H1 (cell line): Measurements from ENCODE around the gene DIS3. TPM values are rescaled to one million over a fixed set of nuclear protein-coding genes. Genes with fewer than 3 reads are reported as not detected.

ENCODE experiments used
- CTCF ChIA-PET: fragments of 300-600 bp; sonication (Branson Sonifier 250); formaldehyde crosslinking; loops from one replicate; lab custom pipeline; 2021; ENCODE audit not compliant: partially characterized antibody; lab: Charles Lee
- POLR2A ChIA-PET: fragments of 300-600 bp; sonication (Branson Sonifier 250); formaldehyde crosslinking; loops from one replicate; lab custom pipeline; 2021; ENCODE audit warnings: inconsistent platforms; ENCODE audit not compliant: partially characterized antibody; lab: Charles Lee
- DNase-seq, 2 experiments: peaks; one replicate each; pipeline versions ENCODE4 v3.0.0 to v3.0.0-alpha.2; 2010 to 2022; ENCODE audit warnings: low spot score in 2 of 2, low read depth in 1 of 2, mixed read lengths in 1 of 2
- FAIRE-seq: peaks from 2 replicates; lab custom pipeline; 2011; peaks lifted over from hg19 to GRCh38; lab: Jason Lieb, UNC
- H2AFZ ChIP-seq: 2 replicates; pipeline ENCODE4 v1.8.1; 2012; ENCODE audit warnings: low read length, inconsistent platforms
- H2AK5ac ChIP-seq: 2 replicates; pipeline ENCODE4 v1.6.1; 2013; ENCODE audit warnings: low read depth, low read length
- H2BK120ac ChIP-seq: replicated peaks from 2 replicates; pipeline ENCODE3; 2013; ENCODE audit warnings: low read depth, low read length, inconsistent platforms
- H2BK12ac ChIP-seq: 2 replicates; pipeline ENCODE4 v1.6.1; 2013; ENCODE audit warnings: low read depth, low read length
- H2BK15ac ChIP-seq: 2 replicates; pipeline ENCODE4 v1.6.1; 2013; ENCODE audit warnings: low read length
- H2BK20ac ChIP-seq: 2 replicates; pipeline ENCODE4 v1.6.1; 2013; ENCODE audit warnings: low read length
- H2BK5ac ChIP-seq: 2 replicates; pipeline ENCODE4 v1.6.1; 2013; ENCODE audit warnings: low read depth, low read length
- H3K14ac ChIP-seq: 2 replicates; pipeline ENCODE4 v1.6.1; 2013; ENCODE audit warnings: inconsistent platforms; ENCODE audit not compliant: insufficient read length
- H3K18ac ChIP-seq: 2 replicates; pipeline ENCODE4 v1.6.1; 2013; ENCODE audit warnings: low read length; ENCODE audit errors: extremely low read depth
- H3K23ac ChIP-seq: 2 replicates; pipeline ENCODE4 v1.6.1; 2013; ENCODE audit warnings: inconsistent platforms; ENCODE audit not compliant: insufficient read length
- H3K23me2 ChIP-seq: 2 replicates; pipeline ENCODE4 v1.6.1; 2013; ENCODE audit warnings: low read depth, low read length
- H3K27ac ChIP-seq: 2 replicates; pipeline ENCODE4 v1.6.1; 2011; ENCODE audit warnings: low read depth, low read length, inconsistent platforms
- H3K27me3 ChIP-seq, 4 experiments: replicated peaks in 1 of 4; 1 replicate in 1 of 4; 2 replicates in 3 of 4; pipeline versions ENCODE4 v1.6.1 to v1.8.1; 2011 to 2013; ENCODE audit warnings: low read length in 3 of 4, mild to moderate bottlenecking in 3 of 4, inconsistent platforms in 2 of 4, mixed read lengths in 2 of 4, moderate library complexity in 1 of 4; ENCODE audit not compliant: control insufficient read depth in 3 of 4, insufficient read depth in 3 of 4; ENCODE audit errors: extremely low read depth in 1 of 4
- H3K36me3 ChIP-seq, 4 experiments: 2 replicates each; pipeline versions ENCODE4 v1.6.1 to v1.8.1; 2011 to 2013; ENCODE audit warnings: mild to moderate bottlenecking in 4 of 4, low read length in 3 of 4, moderate library complexity in 2 of 4, control low read depth in 1 of 4, inconsistent platforms in 1 of 4; ENCODE audit not compliant: insufficient read depth in 4 of 4, control insufficient read depth in 2 of 4
- H3K4ac ChIP-seq: replicated peaks from 2 replicates; pipeline ENCODE3; 2013; ENCODE audit warnings: low read length, low read depth, mixed read lengths, inconsistent platforms; ENCODE audit not compliant: insufficient read length
- H3K4me1 ChIP-seq, 4 experiments: replicated peaks in 1 of 4; 1 replicate in 1 of 4; 2 replicates in 3 of 4; pipeline versions ENCODE4 v1.6.1 to v1.8.1; 2011 to 2013; ENCODE audit warnings: low read length in 3 of 4, inconsistent platforms in 2 of 4, mixed read lengths in 1 of 4; ENCODE audit not compliant: insufficient read depth in 4 of 4, control insufficient read depth in 3 of 4
- H3K4me2 ChIP-seq, 2 experiments: 2 replicates each; pipeline versions ENCODE4 v1.6.1 to v1.8.1; 2011 to 2013; ENCODE audit warnings: low read depth in 2 of 2, low read length in 2 of 2, control low read depth in 1 of 2, inconsistent platforms in 1 of 2, mild to moderate bottlenecking in 1 of 2; ENCODE audit not compliant: insufficient read depth in 1 of 2
- H3K4me3 ChIP-seq, 4 experiments: fragments of 200-600, 300-600 bp in 1 of 4; sonication (generic), shearing (Covaris generic), sonication (Bioruptor Twin) in 1 of 4; 2 replicates each; pipeline versions ENCODE4 v1.5.1 to v1.8.1; 2011 to 2016; ENCODE audit warnings: low read length in 4 of 4, low read depth in 3 of 4, control low read depth in 2 of 4, inconsistent platforms in 2 of 4, mild to moderate bottlenecking in 2 of 4, mixed read lengths in 1 of 4, moderate library complexity in 1 of 4; ENCODE audit not compliant: insufficient read depth in 2 of 4; ENCODE audit errors: extremely low read depth in 1 of 4
- H3K56ac ChIP-seq: replicated peaks from 2 replicates; pipeline ENCODE3; 2013; ENCODE audit warnings: low read depth, mild to moderate bottlenecking, mixed read lengths, low read length, inconsistent platforms; ENCODE audit not compliant: insufficient read length
- H3K79me1 ChIP-seq: 2 replicates; pipeline ENCODE4 v1.6.1; 2013; ENCODE audit warnings: low read depth, low read length, control low read depth
- H3K79me2 ChIP-seq, 2 experiments: 2 replicates each; pipeline versions ENCODE4 v1.6.1 to v1.8.1; 2012 to 2013; ENCODE audit warnings: low read length in 2 of 2, mild to moderate bottlenecking in 2 of 2, inconsistent platforms in 1 of 2; ENCODE audit not compliant: insufficient read depth in 2 of 2, control insufficient read depth in 1 of 2
- H3K9ac ChIP-seq, 4 experiments: replicated peaks in 1 of 4; 1 replicate in 1 of 4; 2 replicates in 3 of 4; pipeline versions ENCODE4 v1.6.1 to v1.8.1; 2011 to 2013; ENCODE audit warnings: low read depth in 3 of 4, low read length in 3 of 4, control low read depth in 2 of 4, mild to moderate bottlenecking in 2 of 4, moderate library complexity in 2 of 4, inconsistent platforms in 1 of 4; ENCODE audit errors: extremely low read depth in 1 of 4
- H3K9me3 ChIP-seq, 2 experiments: 2 replicates each; pipeline versions ENCODE4 v1.6.1 to v1.8.1; 2012 to 2013; ENCODE audit warnings: mild to moderate bottlenecking in 2 of 2, moderate library complexity in 2 of 2, control low read depth in 1 of 2, inconsistent platforms in 1 of 2, low read depth in 1 of 2, low read length in 1 of 2, mixed read lengths in 1 of 2; ENCODE audit not compliant: insufficient read depth in 2 of 2
- H4K20me1 ChIP-seq, 2 experiments: replicated peaks in 1 of 2; 2 replicates each; pipeline versions ENCODE3 to v1.8.1; 2011 to 2013; ENCODE audit warnings: inconsistent platforms in 2 of 2, low read length in 2 of 2, mild to moderate bottlenecking in 1 of 2; ENCODE audit not compliant: insufficient read depth in 2 of 2, control insufficient read depth in 1 of 2
- H4K5ac ChIP-seq: 2 replicates; pipeline ENCODE4 v1.6.1; 2013; ENCODE audit warnings: low read length, low read depth, mixed read lengths, inconsistent platforms; ENCODE audit not compliant: insufficient read length
- H4K8ac ChIP-seq: 2 replicates; pipeline ENCODE4 v1.8.0; 2013; ENCODE audit warnings: mild to moderate bottlenecking, moderate library complexity, low read length, inconsistent platforms; ENCODE audit not compliant: insufficient read depth; ENCODE audit errors: extremely low read depth
- H4K91ac ChIP-seq: replicated peaks from 2 replicates; pipeline ENCODE3; 2013; ENCODE audit warnings: low read length, mixed read lengths, inconsistent platforms; ENCODE audit not compliant: insufficient read length
- ASH2L ChIP-seq: fragments of 200-600, 300-600 bp; sonication (generic); IDR thresholded peaks from one replicate; pipeline ENCODE4 v1.7.1; 2017; ENCODE audit warnings: low read length
- CEBPB ChIP-seq: IDR thresholded peaks from 2 replicates; pipeline ENCODE4 v1.6.1; 2012; ENCODE audit warnings: low read depth, low read length
- CHD2 ChIP-seq: IDR thresholded peaks from 2 replicates; pipeline ENCODE4 v1.6.1; 2012; ENCODE audit warnings: low read length, improper control_type of control experiment
- JUN ChIP-seq: IDR thresholded peaks from 2 replicates; pipeline ENCODE4 v1.6.1; 2011; ENCODE audit warnings: low read depth, mild to moderate bottlenecking, improper control_type of control experiment, low read length
- POLR2AphosphoS5 ChIP-seq: IDR thresholded peaks from 2 replicates; pipeline ENCODE4 v1.6.1; 2011; ENCODE audit warnings: low read depth, low read length
- SP1 ChIP-seq: IDR thresholded peaks from 2 replicates; pipeline ENCODE4 v1.6.1; 2011; ENCODE audit warnings: low read depth, low read length
- SUZ12 ChIP-seq: fragments of 200-600 bp; sonication (generic); IDR thresholded peaks from 2 replicates; pipeline ENCODE4 v1.6.1; 2012; ENCODE audit warnings: mild to moderate bottlenecking, inconsistent platforms, low read length, moderate library complexity, mixed read lengths
- TBP ChIP-seq: IDR thresholded peaks from 2 replicates; pipeline ENCODE4 v1.6.1; 2011; ENCODE audit warnings: low read depth, low read length, improper control_type of control experiment
- WGBS, 2 experiments: shearing (Covaris generic) in 1 of 2; methylation state at CpG; one replicate each; pipeline versions ENCODE4 v1.1.6 to v1.1.7; 2013 to 2015; ENCODE audit warnings: low lambda C conversion rate in 2 of 2, mixed read lengths in 2 of 2, inconsistent platforms in 1 of 2, low coverage in 1 of 2, missing lambda C conversion rate in 1 of 2; ENCODE audit not compliant: insufficient replicate concordance in 2 of 2, insufficient coverage in 1 of 2, insufficient read length in 1 of 2; ENCODE audit errors: extremely low coverage in 1 of 2, missing lambda C conversion rate in 1 of 2; 5-methylcytosine and 5-hydroxymethylcytosine counted together
- polyA plus RNA-seq, 7 experiments: library from polyadenylated mRNA; depleted of rRNA in 3 of 7; stranded (reverse) in 5 of 7; unstranded in 2 of 7; fragments of >200 nt in 5 of 7; fragments of 200-250 nt in 2 of 7; gene quantifications; 1 replicate in 5 of 7; 2 replicates in 1 of 7; 4 replicates in 1 of 7; pipeline versions ENCODE4 v1.2.1 to v1.2.3, GENCODE V29; 2011 to 2013; ENCODE audit warnings: missing spikeins in 2 of 7, mixed read lengths in 2 of 7
- total RNA-seq: library from RNA; stranded (reverse); fragmentation: NEBNext Ultra II Directional; extraction: Animal tissue kit (Norgen Biotek cat#: 25700); gene quantifications from 2 replicates; pipeline ENCODE4 v1.2.1, GENCODE V29; 2021

Gene DIS3
- total and polyA plus RNA-seq, 2 of the 8 experiments (the other 6 are each of a cell fraction or from before 2014, with no cell fraction given), result 10.8 to 39.9 TPM

DNA sequence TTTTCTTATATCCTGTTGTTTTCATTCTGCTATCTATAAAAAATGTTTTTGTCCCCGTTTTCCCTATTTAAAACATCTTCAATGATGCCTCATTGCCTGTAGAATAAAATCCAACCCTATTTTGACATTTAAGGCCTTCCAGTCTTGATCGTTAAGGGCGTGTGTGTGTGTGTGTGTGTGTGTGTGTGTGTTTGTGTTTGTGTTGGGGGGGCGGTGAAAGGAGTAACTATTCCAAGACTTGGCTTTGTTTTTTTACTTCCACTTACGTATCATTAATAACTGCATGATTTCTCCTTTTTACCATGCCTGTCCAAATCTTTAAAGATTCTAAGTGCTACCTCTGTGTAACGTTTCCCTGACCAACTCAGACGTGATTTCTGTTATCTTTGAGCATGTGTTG, 1.0 kb upstream of the DIS3 start:
- TF ChIP-seq TBP (no peak), ASH2L (no peak), POLR2AphosphoS5 (no peak), SUZ12 (no peak), JUN (no peak), CHD2 (no peak), CEBPB (no peak), SP1 (no peak)
- H3K23ac ChIP-seq, result no peak overlapping the region
- H2BK12ac ChIP-seq, result no peak overlapping the region
- no peaks in the 10 kb centered on the region for H3K79me1 ChIP-seq
- no peak overlapping the region for H2BK5ac ChIP-seq
- H3K79me2 ChIP-seq, result peaks cover 6 to 67% of the 10 kb centered on the region in 2 experiments
- no peak overlapping the region for H2AK5ac ChIP-seq
- peak overlapping the region; percentile 87 to 95 (median 90) for H3K4me3 ChIP-seq
- no peak overlapping the region for H2AFZ ChIP-seq
- H2BK20ac ChIP-seq, result no peak overlapping the region
- DNase-seq (no peak), FAIRE-seq (no peak)
- no peak overlapping the region for H4K8ac ChIP-seq
- H2BK15ac ChIP-seq, result no peak overlapping the region
- POLR2A ChIA-PET, result interaction anchor here (0.7 kb wide), 1 partner anchor 627 kb away, joined by 3 read pairs; no protein-coding TSS in a partner anchor
- H3K14ac ChIP-seq, result no peak overlapping the region
- no peaks in the 10 kb centered on the region; the same call in 1 of the 2 replicates for H3K23me2 ChIP-seq
- no peaks in the 10 kb centered on the region; a peak in 2 of 7 replicates for H3K4me1 ChIP-seq
- peak overlapping the region; percentile 46 for H3K56ac ChIP-seq
- no peak overlapping the region for H3K27ac ChIP-seq
- no peaks in the 10 kb centered on the region for H3K27me3 ChIP-seq
- H4K5ac ChIP-seq, result no peak overlapping the region
- no peak overlapping the region; a peak in 1 of 7 replicates for H3K9ac ChIP-seq
- no peaks in the 10 kb centered on the region for H3K9me3 ChIP-seq
- WGBS, 2 experiments, result 19% methylated on average over 7 of the region's 7 CpGs; no CpG with 5 or more reads in 1 of the 2 experiments
- peak overlapping the region; percentile 71 to 76 for H3K4me2 ChIP-seq
- H3K18ac ChIP-seq, result no peak overlapping the region
- no peak overlapping the region for H4K91ac ChIP-seq
- peaks cover 0 to 11% (median 4%) of the 10 kb centered on the region in 4 experiments; a peak in 5 of 8 replicates for H3K36me3 ChIP-seq
- CTCF ChIA-PET, result no interaction called here
- no peak overlapping the region for H3K4ac ChIP-seq
- no peak overlapping the region for H2BK120ac ChIP-seq
- H4K20me1 ChIP-seq, result no peaks in the 10 kb centered on the region
